HAP-1 (cell line): ENCODE results near the gene MSH6.
A peak's percentile ranks its signal among the peaks of the same experiment; 100 is the strongest.

Source experiments
- DNase-seq, 2 experiments: peaks; one replicate each; pipeline ENCODE4 v3.0.0-alpha.2; 2016 to 2020; ENCODE audit warnings: low spot score in 2 of 2
- H3K27me3 ChIP-seq: fragments of 250-450 bp; sonication (Bioruptor Pico); 2 replicates; pipeline ENCODE4 v1.5.1; 2020; ENCODE audit warnings: low read depth, mild to moderate bottlenecking, moderate library complexity
- H3K36me3 ChIP-seq: fragments of 250-450 bp; sonication (Bioruptor Pico); replicated peaks from 2 replicates; pipeline ENCODE4 v1.5.1; 2020; ENCODE audit warnings: mild to moderate bottlenecking
- H3K4me1 ChIP-seq: fragments of 250-450 bp; sonication (Bioruptor Pico); 2 replicates; pipeline ENCODE4 v1.5.1; 2020; ENCODE audit warnings: mild to moderate bottlenecking
- H3K4me3 ChIP-seq: fragments of 250-450 bp; sonication (Bioruptor Pico); 2 replicates; pipeline ENCODE4 v1.5.1; 2020; ENCODE audit warnings: mild to moderate bottlenecking, moderate library complexity
- H3K9me3 ChIP-seq: fragments of 250-450 bp; sonication (Bioruptor Pico); 2 replicates; pipeline ENCODE4 v1.5.1; 2020; ENCODE audit warnings: mild to moderate bottlenecking, moderate library complexity
- in situ Hi-C: fragments of 300-500 bp; cut with MboI; formaldehyde crosslinking; loops from 3 replicates; pipeline ENCODE4 v1.14.3; 2020; ENCODE audit warnings: low sequenced_read_pairs, inconsistent platforms, mixed read lengths

MSH6 gene

GRCh38 chr2:47782671-47783485, at the start of gene MSH6:
Gene MSH6 (plus strand): TSS chr2:47783145. CDS start chr2:47783234, 89 bp downstream.
- Histone ChIP-seq H3K4me1 (peaks cover 9% of the 10 kb centered on the region; the same call in 1 of the 2 replicates), H3K4me3 (peak within 1 kb of the TSS; percentile 91), H3K9me3 (no peaks in the 10 kb centered on the region; the same call in 1 of the 2 replicates)

GRCh38 chr2:47735136-47735869, 47.6 kb upstream of the MSH6 start:
- DNase-seq: no peak
- Histone ChIP-seq H3K27me3 (no peaks in the 10 kb centered on the region), H3K36me3 (no peaks in the 10 kb centered on the region), H3K9me3 (no peaks in the 10 kb centered on the region), H3K4me1 (no peaks in the 10 kb centered on the region), H3K4me3 (no peak overlapping the region)
- in situ Hi-C loops: no loop called here

More at GRCh38 chr2:47782671-47783485, at the start of gene MSH6:
- DNase-seq: peak; percentile 78 to 91
- in situ Hi-C loops: no loop called here
- Histone ChIP-seq H3K36me3 (peaks cover 24% of the 10 kb centered on the region), H3K27me3 (no peaks in the 10 kb centered on the region)

- H3K9me3 ChIP-seq: no peaks in the 10 kb centered on the region
- no peaks in the 10 kb centered on the region for H3K36me3 ChIP-seq
- H3K4me1 ChIP-seq: no peaks in the 10 kb centered on the region
- H3K27me3 ChIP-seq: no peaks in the 10 kb centered on the region
- in situ Hi-C loops: no loop called here
- no peak for DNase-seq
- no peak overlapping the region for H3K4me3 ChIP-seq
Observed at GRCh38 chr2:47735912-47736311, 47.0 kb upstream of the MSH6 start.

- no peak for DNase-seq
- Histone ChIP-seq H3K9me3 (no peaks in the 10 kb centered on the region), H3K4me3 (no peak overlapping the region), H3K27me3 (no peaks in the 10 kb centered on the region), H3K4me1 (peaks cover 6% of the 10 kb centered on the region; the same call in 1 of the 2 replicates), H3K36me3 (no peaks in the 10 kb centered on the region)
- in situ Hi-C loops: no loop called here
Observed at GRCh38 chr2:47737191-47737975, 45.6 kb upstream of the MSH6 start.

GRCh38 chr2:47738331-47738730, 44.6 kb upstream of the MSH6 start:
- H3K36me3 ChIP-seq: no peaks in the 10 kb centered on the region
- in situ Hi-C loops: no loop called here
- H3K4me1 ChIP-seq: peaks cover 6% of the 10 kb centered on the region; the same call in 1 of the 2 replicates
- H3K9me3 ChIP-seq: no peaks in the 10 kb centered on the region
- H3K27me3 ChIP-seq: no peaks in the 10 kb centered on the region
- no peak for DNase-seq
- H3K4me3 ChIP-seq: no peak overlapping the region

GRCh38 chr2:47741101-47741500, 41.8 kb upstream of the MSH6 start:
- peaks cover 6% of the 10 kb centered on the region; the same call in 1 of the 2 replicates for H3K4me1 ChIP-seq
- no peaks in the 10 kb centered on the region for H3K36me3 ChIP-seq
- DNase-seq: no peak
- no peak overlapping the region for H3K4me3 ChIP-seq
- no peaks in the 10 kb centered on the region for H3K27me3 ChIP-seq
- in situ Hi-C loops: no loop called here
- H3K9me3 ChIP-seq: no peaks in the 10 kb centered on the region

- Histone ChIP-seq H3K4me1 (peaks cover 6% of the 10 kb centered on the region; the same call in 1 of the 2 replicates), H3K36me3 (no peaks in the 10 kb centered on the region), H3K4me3 (no peak overlapping the region), H3K9me3 (no peaks in the 10 kb centered on the region), H3K27me3 (no peaks in the 10 kb centered on the region)
- in situ Hi-C loops: no loop called here
- no peak for DNase-seq
Observed at GRCh38 chr2:47741637-47742036, 41.3 kb upstream of the MSH6 start.

GRCh38 chr2:47744074-47744473, 38.9 kb upstream of the MSH6 start:
- H3K27me3 ChIP-seq: no peaks in the 10 kb centered on the region
- in situ Hi-C loops: no loop called here
- H3K4me1 ChIP-seq: peaks cover 6% of the 10 kb centered on the region; the same call in 1 of the 2 replicates
- H3K9me3 ChIP-seq: no peaks in the 10 kb centered on the region
- no peak overlapping the region for H3K4me3 ChIP-seq
- DNase-seq: no peak
- no peaks in the 10 kb centered on the region for H3K36me3 ChIP-seq

- Histone ChIP-seq H3K9me3 (no peaks in the 10 kb centered on the region), H3K36me3 (no peaks in the 10 kb centered on the region), H3K4me3 (no peak overlapping the region), H3K4me1 (peaks cover 9% of the 10 kb centered on the region), H3K27me3 (no peaks in the 10 kb centered on the region)
- in situ Hi-C loops: no loop called here
- no peak for DNase-seq
Observed at GRCh38 chr2:47747878-47748277, 35.1 kb upstream of the MSH6 start.

GRCh38 chr2:47751856-47752414, 31.0 kb upstream of the MSH6 start:
- no peak overlapping the region for H3K4me3 ChIP-seq
- H3K27me3 ChIP-seq: no peaks in the 10 kb centered on the region
- no peaks in the 10 kb centered on the region for H3K36me3 ChIP-seq
- no peaks in the 10 kb centered on the region for H3K9me3 ChIP-seq
- peaks cover 17% of the 10 kb centered on the region for H3K4me1 ChIP-seq
- in situ Hi-C loops: no loop called here
- DNase-seq: peak in 1 of 2 experiments; percentile 17

- no peak overlapping the region for H3K4me3 ChIP-seq
- no peak for DNase-seq
- in situ Hi-C loops: loop anchor here (5.0 to 10.0 kb wide), 2 partner anchors 323 to 430 kb away; no protein-coding TSS in a partner anchor
Observed at GRCh38 chr2:47767497-47767844, 15.5 kb upstream of the MSH6 start.

GRCh38 chr2:47767880-47768609, 14.9 kb upstream of the MSH6 start:
- Histone ChIP-seq H3K4me3 (no peak overlapping the region), H3K36me3 (no peaks in the 10 kb centered on the region), H3K27me3 (no peaks in the 10 kb centered on the region), H3K4me1 (no peaks in the 10 kb centered on the region), H3K9me3 (no peaks in the 10 kb centered on the region)
- peak; percentile 11 to 83 for DNase-seq
- in situ Hi-C loops: loop anchor here (5.0 to 10.0 kb wide), 2 partner anchors 323 to 431 kb away; no protein-coding TSS in a partner anchor

More at GRCh38 chr2:47767497-47767844, 15.5 kb upstream of the MSH6 start:
- Histone ChIP-seq H3K36me3 (no peaks in the 10 kb centered on the region), H3K4me1 (no peaks in the 10 kb centered on the region), H3K9me3 (no peaks in the 10 kb centered on the region), H3K27me3 (no peaks in the 10 kb centered on the region)
